Measurements from ENCODE around the gene TAGAP. TPM values are rescaled to one million over a fixed set of nuclear protein-coding genes. Genes with fewer than 3 reads are reported as not detected.

The TAGAP gene
- total RNA-seq, 1 experiment from 2014 or later = not detected

- no peak overlapping the region for H2BK5ac ChIP-seq (ENCODE audit: insufficient read length, low read length)
Measured at GRCh38 chr6:159056003-159056402, 11.2 kb upstream of the TAGAP start.

More at GRCh38 chr6:159056003-159056402, 11.2 kb upstream of the TAGAP start:
- no peak overlapping the region for H3K18ac ChIP-seq (ENCODE audit: insufficient read length, low read depth, low read length)
- Mint-ChIP-seq H3K4me3 (no peak overlapping the region), H3K9me3 (no peaks in the 10 kb centered on the region; a peak in 1 of 5 replicates), H3K27me3 (ENCODE audit: low read depth) (peaks cover 14% of the 10 kb centered on the region), H3K4me1 (peaks cover 11 to 12% of the 10 kb centered on the region in 2 experiments), H3K36me3 (ENCODE audit: insufficient read depth in 1 of 3, low read depth in 3 of 3) (no peaks in the 10 kb centered on the region), H3K27ac (no peak overlapping the region)
- H4K8ac ChIP-seq (replicated peaks; ENCODE audit: insufficient read length, low read depth, low read length) = no peak overlapping the region
- no peaks in the 10 kb centered on the region for H3K79me2 ChIP-seq (ENCODE audit: insufficient read depth, low read length)
- H3K4me2 ChIP-seq (ENCODE audit: insufficient read depth, insufficient read length, low read length) = no peak overlapping the region
- no peaks in the 10 kb centered on the region for H3K9me3 ChIP-seq (ENCODE audit: control insufficient read depth, low read depth, low read length)
- no peak overlapping the region for H2AK5ac ChIP-seq (ENCODE audit: insufficient read length, low read length)
- no peak overlapping the region for H3K14ac ChIP-seq (ENCODE audit: insufficient read depth, low read length)
- H3K23ac ChIP-seq (ENCODE audit: insufficient read length, low read depth, low read length) = no peak overlapping the region
- H2AFZ ChIP-seq (ENCODE audit: low read length) = no peak overlapping the region
- WGBS (ENCODE audit: extremely low coverage, insufficient read length, low lambda C conversion rate) = no CpG with 5 or more reads among the region's 3 CpGs
- no peaks in the 10 kb centered on the region for H3K23me2 ChIP-seq (ENCODE audit: insufficient read length, low read depth, low read length, poor library complexity, severe bottlenecking)
- H3K27me3 ChIP-seq (ENCODE audit: insufficient read depth, low read length) = no peaks in the 10 kb centered on the region
- no peak overlapping the region for H3K4ac ChIP-seq (ENCODE audit: low read depth, low read length)
- no peak overlapping the region for H3K56ac ChIP-seq (ENCODE audit: insufficient read length, low read depth, low read length)
- no peak overlapping the region for H4K91ac ChIP-seq (ENCODE audit: insufficient read length, low read depth, low read length)
- no peaks in the 10 kb centered on the region for H4K20me1 ChIP-seq (ENCODE audit: control insufficient read depth, insufficient read depth, insufficient read length)
- TF ChIP-seq CTCF (conservative IDR thresholded peaks at IDR 0.05) = no peak
- H3K4me1 ChIP-seq (ENCODE audit: insufficient read depth, low read length) = no peaks in the 10 kb centered on the region
- H2BK120ac ChIP-seq (ENCODE audit: low read depth, low read length, poor library complexity, severe bottlenecking) = no peak overlapping the region
- no peak overlapping the region for H2BK12ac ChIP-seq (ENCODE audit: insufficient read length, low read depth, low read length)
- H3K79me1 ChIP-seq (ENCODE audit: insufficient read depth, low read depth, low read length, poor library complexity, severe bottlenecking) = no peaks in the 10 kb centered on the region
- no peak overlapping the region for H3K27ac ChIP-seq (ENCODE audit: insufficient read length, low read depth, low read length)
- H2BK20ac ChIP-seq (ENCODE audit: low read depth, low read length, poor library complexity, severe bottlenecking) = no peak overlapping the region
- DNase-seq = no peak
- no peak overlapping the region for H3T11ph ChIP-seq (ENCODE audit: low read length)
- no peak overlapping the region for H2BK15ac ChIP-seq (ENCODE audit: low read depth, low read length)
- H4K5ac ChIP-seq (ENCODE audit: insufficient read length, low read depth, low read length) = no peak overlapping the region
- no peak overlapping the region for H3K9ac ChIP-seq (ENCODE audit: extremely low read depth, insufficient read length, low read length)

All from H9 (cell line).